Heart left ventricle (tissue), 13 donors: ENCODE measurements around the gene ANKRD63.

ENCODE experiments used
- CTCF ChIP-seq, 12 donors: fragments of 200-600 bp; sonication (generic) in 4 of 12; IDR thresholded peaks; one replicate each; pipeline versions ENCODE4 v1.5.0 to v1.8.0; 2018 to 2022; ENCODE audit warnings: antibody characterized with exemption in 12 of 12, mild to moderate bottlenecking in 5 of 12
- POLR2A ChIP-seq, 2 donors: fragments of 450-650 bp; IDR thresholded peaks; one replicate each; pipeline ENCODE4 v1.6.1; 2017; ENCODE audit warnings: antibody characterized with exemption in 2 of 2, mild to moderate bottlenecking in 2 of 2, moderate library complexity in 2 of 2
- donor health status: ischemic (EF 13 %, LVEDD 7.1; RV severe dilation, severe dysfunction).
- donor health status: DM: no; HTN: yes; CAD: no.
- donor health status: DM: no; HTN: no; CAD: no.
- donor health status: ischemic (EF 25% LVEDD 6.9; RV normal size, moderate dysfunction).
- donor health status: ischemic (EF 25% LVEDD 5.7; RV mildly dilated, moderate dysfunction).
- donor health status: ischemic (EF 35%, LVEDD 5.7; RV mildly dilated, moderate dysfunction).
- donor health status: nonischemic (EF 11% LVEDD 7.7; RV severe dilation, severe dysfunction).
- donor health status: DM: yes; HTN: yes; CAD: no.
- donor health status: PGD.
- donor health status: ischemic (EF 29% LVEDD 5.4; RV normal size, mild dysfunction).
- donor health status: nonischemic (EF 23%, LVEDD 6.1; RV moderate dilation, normal function).

GRCh38 chr15:40317580-40317979 is 34.7 kb upstream of the ANKRD63 start:
- TF ChIP-seq CTCF (IDR thresholded peaks at IDR 0.05) (no peak), POLR2A (IDR thresholded peaks at IDR 0.05) (no peak)
